SK-N-SH (cell line): ENCODE results near the gene BMAL1. TPM values are rescaled to one million over a fixed set of nuclear protein-coding genes. Genes with fewer than 3 reads are reported as not detected.

Experiments
- CTCF ChIA-PET: fragments of 300-600, 350-600 bp; formaldehyde crosslinking; extraction: SDS; loops from one replicate; lab custom pipeline; 2021; lab: Yijun Ruan, JAX
- POLR2A ChIA-PET: fragments of 350-600 bp; sonication (Branson Sonifier 250); formaldehyde crosslinking; extraction: SDS; loops from one replicate; lab custom pipeline; 2020; ENCODE audit warnings: antibody characterized with exemption, inconsistent platforms; lab: Yijun Ruan, JAX
- DNase-seq: peaks from one replicate; pipeline ENCODE4 v3.0.0; 2012
- H2AFZ ChIP-seq: fragments of 200-600 bp; sonication (generic); 2 replicates; pipeline ENCODE4 v1.8.1; 2016; ENCODE audit warnings: antibody characterized with exemption, mild to moderate bottlenecking, low read depth
- H3F3A ChIP-seq: fragments of 200-600 bp; sonication (generic); replicated peaks from 2 replicates; pipeline ENCODE3; 2016; ENCODE audit warnings: antibody characterized with exemption, mild to moderate bottlenecking; ENCODE audit not compliant: insufficient read depth
- H3K27ac ChIP-seq, 2 experiments: fragments of 200-500 bp in 1 of 2; fragments of 200-600 bp in 1 of 2; sonication (Bioruptor generic) in 1 of 2; sonication (generic), shearing (Covaris generic) in 1 of 2; 2 replicates each; pipeline versions ENCODE4 v1.5.1 to v1.6.1; 2014 to 2016; ENCODE audit warnings: low read depth in 2 of 2, inconsistent platforms in 1 of 2, low read length in 1 of 2, mild to moderate bottlenecking in 1 of 2, mixed read lengths in 1 of 2
- H3K27me3 ChIP-seq: fragments of 200-600 bp; sonication (generic), shearing (Covaris generic); 2 replicates; pipeline ENCODE4 v1.6.1; 2016; ENCODE audit warnings: mixed run types; ENCODE audit not compliant: insufficient read depth
- H3K36me3 ChIP-seq, 2 experiments: fragments of 200-500 bp in 1 of 2; fragments of 200-600 bp in 1 of 2; sonication (Bioruptor generic) in 1 of 2; sonication (generic) in 1 of 2; replicated peaks in 1 of 2; 2 replicates each; pipeline versions ENCODE3 to v1.5.1; 2014 to 2016; ENCODE audit warnings: low read length in 1 of 2, mild to moderate bottlenecking in 1 of 2; ENCODE audit not compliant: insufficient read depth in 2 of 2, control insufficient read depth in 1 of 2
- H3K4me1 ChIP-seq, 2 experiments: fragments of 200-500 bp in 1 of 2; fragments of 200-600 bp in 1 of 2; sonication (Bioruptor generic) in 1 of 2; sonication (generic), shearing (Covaris generic) in 1 of 2; 2 replicates each; pipeline versions ENCODE4 v1.5.1 to v1.6.1; 2014 to 2016; ENCODE audit warnings: low read depth in 1 of 2, low read length in 1 of 2, mixed run types in 1 of 2; ENCODE audit not compliant: insufficient read depth in 2 of 2, control insufficient read depth in 1 of 2
- H3K4me2 ChIP-seq: fragments of 200-600 bp; sonication (generic), shearing (Covaris generic); 2 replicates; pipeline ENCODE4 v1.6.1; 2017; ENCODE audit warnings: mixed run types
- H3K4me3 ChIP-seq, 2 experiments: fragments of 200-500 bp in 1 of 2; fragments of 200-600 bp in 1 of 2; sonication (Bioruptor generic) in 1 of 2; sonication (generic), shearing (Covaris generic) in 1 of 2; 2 replicates each; pipeline versions ENCODE4 v1.5.1 to v1.8.1; 2014 to 2016; ENCODE audit warnings: low read depth in 2 of 2, inconsistent platforms in 1 of 2, low read length in 1 of 2, mild to moderate bottlenecking in 1 of 2, mixed read lengths in 1 of 2, moderate library complexity in 1 of 2
- H3K79me2 ChIP-seq: fragments of 200-600 bp; sonication (generic); 2 replicates; pipeline ENCODE4 v1.8.1; 2017; ENCODE audit warnings: mild to moderate bottlenecking; ENCODE audit not compliant: insufficient read depth
- H3K9ac ChIP-seq: fragments of 200-600 bp; sonication (generic); 2 replicates; pipeline ENCODE4 v1.6.1; 2017; ENCODE audit warnings: mixed run types
- H3K9me2 ChIP-seq: fragments of 200-600 bp; sonication (generic); 2 replicates; pipeline ENCODE4 v1.6.1; 2017; ENCODE audit warnings: mixed run types
- H3K9me3 ChIP-seq: fragments of 200-600 bp; sonication (generic); 2 replicates; pipeline ENCODE4 v1.6.1; 2017; ENCODE audit warnings: mixed run types, mild to moderate bottlenecking, moderate library complexity
- H4K20me1 ChIP-seq: fragments of 200-600 bp; sonication (generic); 2 replicates; pipeline ENCODE4 v1.6.1; 2017; ENCODE audit warnings: mild to moderate bottlenecking, mixed run types; ENCODE audit not compliant: insufficient read depth
- ELF1 ChIP-seq: IDR thresholded peaks from 2 replicates; pipeline ENCODE4 v1.4.0; 2012
- EP300 ChIP-seq, 2 experiments: IDR thresholded peaks; 2 replicates each; pipeline versions ENCODE4 v1.4.0 to v1.6.1; 2012; ENCODE audit warnings: borderline replicate concordance in 1 of 2, low read depth in 1 of 2, low read length in 1 of 2
- EZH2phosphoT487 ChIP-seq: fragments of 200-600 bp; sonication (generic); IDR thresholded peaks from 2 replicates; pipeline ENCODE4 v1.6.1; 2017; ENCODE audit warnings: low read depth, mixed run types, mild to moderate bottlenecking, antibody characterized with exemption, moderate library complexity, borderline replicate concordance
- FOXM1 ChIP-seq: IDR thresholded peaks from 2 replicates; pipeline ENCODE4 v1.4.0; 2012; ENCODE audit warnings: low read depth, mild to moderate bottlenecking
- GABPA ChIP-seq: IDR thresholded peaks from 2 replicates; pipeline ENCODE4 v1.4.0; 2012; ENCODE audit warnings: low read depth, mild to moderate bottlenecking
- JUND ChIP-seq: IDR thresholded peaks from 2 replicates; pipeline ENCODE4 v1.4.0; 2012
- MEF2A ChIP-seq: IDR thresholded peaks from 2 replicates; pipeline ENCODE4 v1.4.0; 2012; ENCODE audit warnings: low read depth, borderline replicate concordance
- NRF1 ChIP-seq: IDR thresholded peaks from 2 replicates; pipeline ENCODE4 v1.6.1; 2012; ENCODE audit warnings: low read depth, mild to moderate bottlenecking, low read length
- POLR2AphosphoS5 ChIP-seq: IDR thresholded peaks from 2 replicates; pipeline ENCODE4 v1.6.1; 2012; ENCODE audit warnings: low read depth, low read length
- RAD21 ChIP-seq: IDR thresholded peaks from 2 replicates; pipeline ENCODE4 v1.6.1; 2012; ENCODE audit warnings: mild to moderate bottlenecking, low read length
- RXRA ChIP-seq: IDR thresholded peaks from 2 replicates; pipeline ENCODE4 v1.4.0; 2012; ENCODE audit warnings: low read depth, mild to moderate bottlenecking, borderline replicate concordance
- SIN3A ChIP-seq: IDR thresholded peaks from 2 replicates; pipeline ENCODE4 v1.6.1; 2012; ENCODE audit warnings: low read depth, mild to moderate bottlenecking, low read length, moderate library complexity, borderline replicate concordance
- SMC3 ChIP-seq: IDR thresholded peaks from 2 replicates; pipeline ENCODE4 v1.6.1; 2012; ENCODE audit warnings: low read depth, low read length, improper control_type of control experiment
- TAF1 ChIP-seq: IDR thresholded peaks from 2 replicates; pipeline ENCODE4 v1.6.1; 2012; ENCODE audit warnings: low read depth, mild to moderate bottlenecking, low read length, moderate library complexity, borderline replicate concordance
- TCF12 ChIP-seq: IDR thresholded peaks from 2 replicates; pipeline ENCODE4 v1.4.0; 2012
- YY1 ChIP-seq: IDR thresholded peaks from 2 replicates; pipeline ENCODE4 v1.4.0; 2012; ENCODE audit warnings: low read depth, mild to moderate bottlenecking
- ZBTB33 ChIP-seq: IDR thresholded peaks from 2 replicates; pipeline ENCODE4 v1.4.0; 2012; ENCODE audit warnings: low read depth, borderline replicate concordance
- polyA plus RNA-seq, 3 experiments: library from polyadenylated mRNA; depleted of rRNA; stranded (reverse); fragments of >200 nt; gene quantifications; 2 replicates each; pipeline ENCODE4 v1.2.3, GENCODE V29; 2012
- TF ChIP-seq, protein P1 (sequence below): IDR thresholded peaks from 2 replicates; pipeline ENCODE4 v1.6.1; 2012; ENCODE audit warnings: mild to moderate bottlenecking, low read depth, low read length, moderate library complexity

Gene BMAL1
- polyA plus RNA-seq, 1 of the 3 experiments (the other 2 are of a cell fraction): 6.5 TPM

DNA sequence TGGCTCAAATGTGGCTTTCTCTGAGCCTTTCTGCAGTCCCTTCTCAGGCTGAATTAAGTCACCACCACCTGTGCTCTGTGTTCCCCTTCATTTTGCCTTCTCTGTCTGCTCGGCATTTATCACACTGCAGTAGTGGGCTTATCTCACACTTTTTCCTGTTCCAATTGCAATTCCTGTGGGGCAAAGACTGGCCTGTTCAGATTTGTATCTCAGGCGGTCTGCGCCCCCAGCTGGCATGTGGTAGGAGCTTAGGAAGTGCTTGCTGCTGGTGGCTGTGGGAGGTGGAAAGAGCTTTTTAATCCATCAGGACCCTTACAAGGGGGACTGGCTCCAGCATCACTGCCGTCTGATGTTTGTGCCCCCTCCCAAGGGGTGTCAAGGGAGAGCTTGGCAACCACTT, 21.2 kb downstream of the BMAL1 start (continued):
- TF ChIP-seq, protein P1, sequence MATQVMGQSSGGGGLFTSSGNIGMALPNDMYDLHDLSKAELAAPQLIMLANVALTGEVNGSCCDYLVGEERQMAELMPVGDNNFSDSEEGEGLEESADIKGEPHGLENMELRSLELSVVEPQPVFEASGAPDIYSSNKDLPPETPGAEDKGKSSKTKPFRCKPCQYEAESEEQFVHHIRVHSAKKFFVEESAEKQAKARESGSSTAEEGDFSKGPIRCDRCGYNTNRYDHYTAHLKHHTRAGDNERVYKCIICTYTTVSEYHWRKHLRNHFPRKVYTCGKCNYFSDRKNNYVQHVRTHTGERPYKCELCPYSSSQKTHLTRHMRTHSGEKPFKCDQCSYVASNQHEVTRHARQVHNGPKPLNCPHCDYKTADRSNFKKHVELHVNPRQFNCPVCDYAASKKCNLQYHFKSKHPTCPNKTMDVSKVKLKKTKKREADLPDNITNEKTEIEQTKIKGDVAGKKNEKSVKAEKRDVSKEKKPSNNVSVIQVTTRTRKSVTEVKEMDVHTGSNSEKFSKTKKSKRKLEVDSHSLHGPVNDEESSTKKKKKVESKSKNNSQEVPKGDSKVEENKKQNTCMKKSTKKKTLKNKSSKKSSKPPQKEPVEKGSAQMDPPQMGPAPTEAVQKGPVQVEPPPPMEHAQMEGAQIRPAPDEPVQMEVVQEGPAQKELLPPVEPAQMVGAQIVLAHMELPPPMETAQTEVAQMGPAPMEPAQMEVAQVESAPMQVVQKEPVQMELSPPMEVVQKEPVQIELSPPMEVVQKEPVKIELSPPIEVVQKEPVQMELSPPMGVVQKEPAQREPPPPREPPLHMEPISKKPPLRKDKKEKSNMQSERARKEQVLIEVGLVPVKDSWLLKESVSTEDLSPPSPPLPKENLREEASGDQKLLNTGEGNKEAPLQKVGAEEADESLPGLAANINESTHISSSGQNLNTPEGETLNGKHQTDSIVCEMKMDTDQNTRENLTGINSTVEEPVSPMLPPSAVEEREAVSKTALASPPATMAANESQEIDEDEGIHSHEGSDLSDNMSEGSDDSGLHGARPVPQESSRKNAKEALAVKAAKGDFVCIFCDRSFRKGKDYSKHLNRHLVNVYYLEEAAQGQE: no peak
- no peak for TF ChIP-seq NRF1
- no peak for TF ChIP-seq POLR2AphosphoS5
- no peak for TF ChIP-seq TCF12
- no peak for TF ChIP-seq JUND
- no peak for TF ChIP-seq MEF2A

GRCh38 chr11:13301522-13301921, 23.9 kb downstream of the BMAL1 start:
- H3K79me2 ChIP-seq: peaks cover 29% of the 10 kb centered on the region
- H3K36me3 ChIP-seq: no peaks in the 10 kb centered on the region
- no peaks in the 10 kb centered on the region for H3K27me3 ChIP-seq
- POLR2A ChIA-PET: no interaction called here
- CTCF ChIA-PET: interaction anchor here (0.8 to 3.0 kb wide), 9 partner anchors 11 to 338 kb away, joined by 3 to 13 read pairs (median 3); no protein-coding TSS in a partner anchor
- no peaks in the 10 kb centered on the region for H3F3A ChIP-seq
- peaks cover 0 to 34% of the 10 kb centered on the region in 2 experiments; a peak in 1 of 4 replicates for H3K4me1 ChIP-seq
- DNase-seq: no peak
- H4K20me1 ChIP-seq: no peaks in the 10 kb centered on the region
- H3K9me2 ChIP-seq: no peaks in the 10 kb centered on the region
- H2AFZ ChIP-seq: no peak overlapping the region
- H3K4me2 ChIP-seq: no peak overlapping the region
- no peaks in the 10 kb centered on the region for H3K9me3 ChIP-seq
- no peak overlapping the region for H3K9ac ChIP-seq
- no peak overlapping the region for H3K4me3 ChIP-seq
- H3K27ac ChIP-seq: no peak overlapping the region
- TF ChIP-seq SMC3 (no peak), RXRA (no peak), RAD21 (no peak), SIN3A (no peak), FOXM1 (no peak), GABPA (no peak), ZBTB33 (no peak), ELF1 (no peak), EP300 (IDR thresholded peaks at IDR 0.05; ENCODE audit: borderline replicate concordance in 1 of 2, low read depth in 1 of 2, low read length in 1 of 2) (no peak), NRF1 (no peak), EZH2phosphoT487 (no peak), TAF1 (no peak), YY1 (no peak)
- TF ChIP-seq, protein P1: no peak
